Upper lobe of right lung (tissue), 1 donor: Measurements from ENCODE around the gene PDAP1. TPM values are rescaled to one million over a fixed set of nuclear protein-coding genes. Genes with fewer than 3 reads are reported as not detected.
"Not testable (repeated sequence)": the region's sequence is repeated elsewhere in the genome, so short reads cannot be mapped to it uniquely, and the experiment has no call there.

Source experiments
- ATAC-seq: fragments of 200-7000 bp; cut with Tn5 transposase; one replicate; pipeline ENCODE4 v1.9.1; 2020; ENCODE audit warnings: mild to moderate bottlenecking, moderate library complexity
- DNase-seq: peaks from one replicate; pipeline ENCODE4 v3.0.0-alpha.2; 2020
- H3K27ac ChIP-seq: fragments of 200-600 bp; one replicate; pipeline ENCODE4 v1.8.0; 2022
- H3K27me3 ChIP-seq: fragments of 200-600 bp; one replicate; pipeline ENCODE4 v1.8.0; 2022; ENCODE audit warnings: mild to moderate bottlenecking
- H3K36me3 ChIP-seq: fragments of 200-600 bp; one replicate; pipeline ENCODE4 v1.8.0; 2022
- H3K4me1 ChIP-seq: fragments of 200-600 bp; one replicate; pipeline ENCODE4 v1.8.0; 2022
- H3K4me3 ChIP-seq: fragments of 200-600 bp; one replicate; pipeline ENCODE4 v1.8.0; 2022; ENCODE audit warnings: mild to moderate bottlenecking
- H3K9me3 ChIP-seq: fragments of 200-600 bp; one replicate; pipeline ENCODE4 v1.8.0; 2022
- intact Hi-C: fragments of 100-400 bp; cut with DNase I; formaldehyde crosslinking; loops from one replicate; pipeline ENCODE4 v1.11.0; 2022
- total RNA-seq: library from RNA; stranded (reverse); fragmentation: NEBNext Ultra II Directional; extraction: Animal tissue kit (Norgen Biotek cat#: 25700); gene quantifications from one replicate; pipeline ENCODE4 v1.2.1, GENCODE V29; 2021
- TF ChIP-seq, protein P1 (sequence below): fragments of 200-600 bp; IDR thresholded peaks from one replicate; pipeline ENCODE4 v1.8.0; 2022; ENCODE audit warnings: antibody characterized with exemption
- donor health status: DM: no; HTN: yes; CAD: no; lungs with severe emphysema.

PDAP1 gene
- total RNA-seq, 1 donor from 2014 or later, result 76.4 TPM

DNA sequence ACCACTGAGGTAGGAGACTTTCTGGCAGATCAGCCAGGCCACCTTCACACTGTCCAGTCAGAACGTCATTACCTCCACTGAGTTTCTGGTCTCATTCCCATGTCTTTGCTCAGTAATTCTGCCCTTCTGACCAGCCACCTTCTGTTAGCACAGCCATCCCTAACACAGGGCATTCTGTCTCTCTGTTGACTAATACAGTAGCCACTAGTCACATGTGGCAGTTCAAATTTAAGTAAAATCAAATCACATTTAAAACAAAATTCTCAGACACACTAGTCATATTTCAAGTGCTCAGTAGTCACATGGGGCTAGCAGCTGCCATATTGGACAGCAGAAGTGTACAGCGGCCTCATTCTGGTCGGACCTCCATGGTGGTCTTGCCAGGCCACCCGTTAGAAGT, 37.7 kb upstream of the PDAP1 start:
- DNase-seq, result no peak
- peaks cover 74% of the 10 kb centered on the region for H3K36me3 ChIP-seq
- intact Hi-C loops, result no loop called here

DNA sequence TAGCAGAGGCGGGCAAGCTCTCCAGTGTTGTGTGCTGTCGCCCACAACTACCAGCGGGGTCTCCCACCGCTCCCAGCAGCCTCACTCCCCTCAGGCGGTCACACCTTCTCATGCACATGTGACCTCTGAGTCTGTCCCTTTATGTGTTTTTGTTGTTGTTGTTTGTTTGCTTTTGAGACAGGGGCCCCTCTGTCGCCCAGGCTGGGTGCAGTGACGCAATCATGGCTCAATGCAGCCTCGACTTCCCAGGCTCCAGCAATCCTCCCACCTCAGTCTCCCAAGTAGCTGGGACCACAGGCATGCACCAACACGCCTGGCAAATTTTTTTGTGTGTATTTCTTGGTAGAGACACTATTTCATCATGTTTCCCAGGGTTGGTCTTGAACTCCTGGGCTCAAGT, 31.8 kb upstream of the PDAP1 start:
- no peak overlapping the region for H3K27ac ChIP-seq
- TF ChIP-seq, protein P1, sequence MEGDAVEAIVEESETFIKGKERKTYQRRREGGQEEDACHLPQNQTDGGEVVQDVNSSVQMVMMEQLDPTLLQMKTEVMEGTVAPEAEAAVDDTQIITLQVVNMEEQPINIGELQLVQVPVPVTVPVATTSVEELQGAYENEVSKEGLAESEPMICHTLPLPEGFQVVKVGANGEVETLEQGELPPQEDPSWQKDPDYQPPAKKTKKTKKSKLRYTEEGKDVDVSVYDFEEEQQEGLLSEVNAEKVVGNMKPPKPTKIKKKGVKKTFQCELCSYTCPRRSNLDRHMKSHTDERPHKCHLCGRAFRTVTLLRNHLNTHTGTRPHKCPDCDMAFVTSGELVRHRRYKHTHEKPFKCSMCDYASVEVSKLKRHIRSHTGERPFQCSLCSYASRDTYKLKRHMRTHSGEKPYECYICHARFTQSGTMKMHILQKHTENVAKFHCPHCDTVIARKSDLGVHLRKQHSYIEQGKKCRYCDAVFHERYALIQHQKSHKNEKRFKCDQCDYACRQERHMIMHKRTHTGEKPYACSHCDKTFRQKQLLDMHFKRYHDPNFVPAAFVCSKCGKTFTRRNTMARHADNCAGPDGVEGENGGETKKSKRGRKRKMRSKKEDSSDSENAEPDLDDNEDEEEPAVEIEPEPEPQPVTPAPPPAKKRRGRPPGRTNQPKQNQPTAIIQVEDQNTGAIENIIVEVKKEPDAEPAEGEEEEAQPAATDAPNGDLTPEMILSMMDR, result no peak
- ATAC-seq, result no peak
- intact Hi-C loops, result no loop called here
- H3K4me3 ChIP-seq, result peak overlapping the region; percentile 99
- H3K27me3 ChIP-seq, result no peaks in the 10 kb centered on the region
- H3K4me1 ChIP-seq, result peaks cover 24% of the 10 kb centered on the region
- DNase-seq, result no peak
- no peaks in the 10 kb centered on the region for H3K9me3 ChIP-seq
- H3K36me3 ChIP-seq, result peaks cover 24% of the 10 kb centered on the region

More for the DNA sequence above, 37.7 kb upstream of the PDAP1 start:
- H3K4me3 ChIP-seq, result no peak overlapping the region
- TF ChIP-seq, protein P1, result no peak
- ATAC-seq, result no peak
- H3K27me3 ChIP-seq, result no peaks in the 10 kb centered on the region
- no peak overlapping the region for H3K27ac ChIP-seq
- no peaks in the 10 kb centered on the region for H3K9me3 ChIP-seq
- peaks cover 3% of the 10 kb centered on the region for H3K4me1 ChIP-seq

DNA sequence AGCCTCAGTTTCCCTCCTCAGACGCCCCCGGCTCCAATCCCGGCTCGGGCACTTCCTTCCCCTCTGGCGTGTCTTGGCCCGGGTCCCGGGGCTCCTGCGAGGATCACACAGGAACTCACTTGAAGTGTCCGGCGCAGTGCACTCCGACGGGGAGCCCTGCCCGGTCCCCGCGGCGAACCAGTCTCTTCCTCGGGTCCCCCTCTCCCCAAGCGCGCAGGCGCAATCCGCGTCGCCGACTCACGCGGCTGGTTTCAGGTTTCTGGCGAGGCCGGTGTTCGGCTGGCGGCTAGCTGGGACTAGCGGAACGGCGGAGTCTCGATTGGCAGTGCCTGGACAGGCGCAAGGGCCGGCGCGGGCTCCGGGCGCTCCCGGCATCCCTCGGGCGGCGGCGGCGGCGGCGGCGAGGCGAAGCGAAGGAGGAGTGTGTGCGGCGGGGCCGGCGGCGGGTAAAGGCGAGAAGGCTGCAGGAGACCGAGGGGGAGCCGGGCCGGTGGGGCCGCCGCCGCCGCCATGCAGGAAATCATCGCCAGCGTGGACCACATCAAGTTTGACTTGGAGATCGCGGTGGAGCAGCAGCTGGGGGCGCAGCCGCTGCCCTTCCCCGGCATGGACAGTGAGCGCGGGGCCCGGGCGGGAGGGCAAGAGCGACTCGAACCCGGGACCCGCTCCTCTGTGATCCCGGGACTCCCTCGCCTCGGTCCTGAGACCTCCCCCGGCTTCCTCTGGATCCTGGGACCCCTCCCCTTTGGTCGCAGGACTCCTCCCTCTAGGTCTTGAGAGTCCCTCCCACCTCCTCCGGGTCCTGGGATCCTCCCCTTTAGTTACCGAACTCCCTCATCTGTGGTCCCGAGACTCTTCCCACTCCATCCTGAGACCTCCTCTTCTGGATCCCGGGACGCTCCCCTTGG, 30.4 kb upstream of the PDAP1 start, which contains the start of the genes CPSF4 and PTCD1:
TSS of gene CPSF4 (plus strand) at position 371 of the 908 bp plus-strand sequence. CDS start at position 511, 140 bp downstream.
TSS of gene PTCD1 (minus strand) at position 226 of the 908 bp plus-strand sequence. CDS start 3,556 bp downstream, outside the sequence.
- Histone ChIP-seq H3K9me3 (no peaks in the 10 kb centered on the region), H3K4me3 (peak within 1 kb of the TSS; percentile 99), H3K27ac (peak within 1 kb of the TSS; percentile 85), H3K4me1 (peaks cover 24% of the 10 kb centered on the region), H3K36me3 (peaks cover 26% of the 10 kb centered on the region), H3K27me3 (no peaks in the 10 kb centered on the region)
- intact Hi-C loops, result no loop called here
- DNase-seq, result peak; percentile 98
- peak; percentile 98 for ATAC-seq
- TF ChIP-seq, protein P1, result no peak

DNA sequence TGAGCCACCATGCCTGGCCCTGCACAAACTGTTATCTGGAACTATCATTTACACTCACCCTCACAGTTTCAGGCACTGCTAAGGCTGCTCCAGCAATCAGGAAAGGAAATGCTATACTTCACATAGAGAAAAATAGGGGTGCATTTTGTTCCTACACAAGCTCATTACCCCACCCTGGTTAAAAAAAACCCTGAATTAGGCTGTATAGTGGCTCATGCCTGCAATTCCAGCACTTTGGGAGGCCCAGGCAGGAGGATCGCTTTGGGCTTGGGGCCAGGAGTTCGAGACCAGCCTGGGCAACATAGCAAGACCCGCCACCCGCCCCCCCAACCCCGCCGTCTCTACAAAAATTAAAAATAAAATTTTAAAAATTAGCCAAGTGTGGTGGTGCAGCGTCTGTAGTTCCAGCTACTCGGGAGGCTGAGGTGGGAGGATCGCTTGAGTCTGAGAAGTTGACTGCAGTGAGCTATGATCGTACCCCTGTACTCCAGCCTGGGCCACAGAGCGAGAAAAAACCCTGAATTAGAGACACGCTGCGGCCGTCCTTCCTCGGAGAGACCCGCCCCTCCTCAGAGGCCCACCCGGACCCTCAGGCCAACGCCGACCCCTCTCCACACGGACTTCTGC, 29.7 kb upstream of the PDAP1 start:
- intact Hi-C loops, result no loop called here
- TF ChIP-seq, protein P1, result no peak
- peak; percentile 5 for ATAC-seq

DNA sequence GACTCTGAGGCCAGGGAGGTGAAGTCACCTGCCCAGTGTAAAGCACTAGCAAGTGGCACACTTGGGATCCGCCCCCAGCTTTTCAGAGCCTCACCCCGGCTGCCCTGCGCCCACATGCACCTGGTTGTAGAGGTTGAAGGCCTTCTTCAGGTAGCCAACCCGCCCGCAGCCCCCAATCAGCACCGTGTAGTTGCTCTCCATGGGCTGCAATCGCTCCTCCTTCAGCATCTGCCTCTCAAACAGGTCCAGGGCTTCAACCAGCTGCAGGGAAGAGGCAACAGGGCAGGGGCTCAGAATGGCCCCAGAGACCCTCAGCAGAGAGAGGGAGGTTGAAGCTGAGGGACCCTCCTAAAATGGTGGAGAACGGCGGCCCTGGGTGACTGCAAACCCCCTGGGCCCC, 24.8 kb upstream of the PDAP1 start:
- no peak for ATAC-seq
- no peaks in the 10 kb centered on the region for H3K27me3 ChIP-seq
- no peaks in the 10 kb centered on the region for H3K9me3 ChIP-seq
- H3K4me3 ChIP-seq, result no peak overlapping the region
- intact Hi-C loops, result no loop called here
- peaks cover 61% of the 10 kb centered on the region for H3K36me3 ChIP-seq
- DNase-seq, result no peak
- peaks cover 9% of the 10 kb centered on the region for H3K4me1 ChIP-seq
- H3K27ac ChIP-seq, result no peak overlapping the region
- TF ChIP-seq, protein P1, result no peak

More for the DNA sequence above, 29.7 kb upstream of the PDAP1 start:
- peak overlapping the region; percentile 99 for H3K4me3 ChIP-seq
- H3K27ac ChIP-seq, result peak overlapping the region; percentile 85
- peaks cover 26% of the 10 kb centered on the region for H3K36me3 ChIP-seq
- DNase-seq, result no peak
- no peaks in the 10 kb centered on the region for H3K9me3 ChIP-seq
- H3K27me3 ChIP-seq, result no peaks in the 10 kb centered on the region
- H3K4me1 ChIP-seq, result peaks cover 24% of the 10 kb centered on the region

DNA sequence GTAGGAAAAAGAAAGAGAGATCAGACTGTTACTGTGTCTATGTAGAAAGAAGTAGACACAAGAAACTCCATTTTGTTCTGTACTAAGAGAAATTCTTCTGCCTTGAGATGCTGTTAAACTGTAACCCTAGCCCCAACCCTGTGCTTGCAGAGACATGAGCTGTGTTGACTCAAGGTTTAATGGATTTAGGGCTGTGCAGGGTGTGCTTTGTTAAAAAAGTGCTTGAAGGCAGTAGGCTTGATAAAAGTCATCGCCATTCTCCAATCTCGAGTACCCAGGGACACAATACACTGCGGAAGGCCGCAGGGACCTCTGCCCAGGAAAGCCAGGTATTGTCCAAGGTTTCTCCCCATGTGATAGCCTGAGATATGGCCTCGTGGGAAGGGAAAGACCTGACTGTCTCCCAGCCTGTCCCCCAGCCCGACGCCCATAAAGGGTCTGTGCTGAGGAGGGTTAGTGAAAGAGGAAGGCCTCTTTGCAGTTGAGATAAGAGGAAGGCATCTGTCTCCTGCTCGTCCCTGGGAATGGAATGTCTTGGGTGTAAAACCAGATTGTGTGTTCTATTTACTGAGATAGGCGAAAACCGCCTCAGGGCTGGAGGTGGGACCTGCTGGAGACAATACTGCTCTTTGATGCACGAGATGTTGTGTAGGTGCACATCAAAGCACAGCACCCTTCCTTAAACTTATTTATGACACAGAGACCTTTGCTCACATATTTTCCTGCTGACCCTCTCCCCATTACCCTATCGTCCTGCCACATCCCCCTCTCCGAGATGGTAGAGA, 23.6 kb upstream of the PDAP1 start:
- DNase-seq, H3K9me3 ChIP-seq, ATAC-seq, intact Hi-C loops, H3K4me1 ChIP-seq, H3K27me3 ChIP-seq, H3K27ac ChIP-seq, H3K4me3 ChIP-seq: not testable (repeated sequence)
- H3K36me3 ChIP-seq, result peaks cover 61% of the 10 kb centered on the region
